Measurements from ENCODE around the gene KIF2A.

KIF2A gene

GRCh38 chr5:62281411-62281810 is 24.6 kb upstream of the KIF2A start:
- DNase-seq (ENCODE audit: low read depth): no peak
- TF ChIP-seq, protein P1, sequence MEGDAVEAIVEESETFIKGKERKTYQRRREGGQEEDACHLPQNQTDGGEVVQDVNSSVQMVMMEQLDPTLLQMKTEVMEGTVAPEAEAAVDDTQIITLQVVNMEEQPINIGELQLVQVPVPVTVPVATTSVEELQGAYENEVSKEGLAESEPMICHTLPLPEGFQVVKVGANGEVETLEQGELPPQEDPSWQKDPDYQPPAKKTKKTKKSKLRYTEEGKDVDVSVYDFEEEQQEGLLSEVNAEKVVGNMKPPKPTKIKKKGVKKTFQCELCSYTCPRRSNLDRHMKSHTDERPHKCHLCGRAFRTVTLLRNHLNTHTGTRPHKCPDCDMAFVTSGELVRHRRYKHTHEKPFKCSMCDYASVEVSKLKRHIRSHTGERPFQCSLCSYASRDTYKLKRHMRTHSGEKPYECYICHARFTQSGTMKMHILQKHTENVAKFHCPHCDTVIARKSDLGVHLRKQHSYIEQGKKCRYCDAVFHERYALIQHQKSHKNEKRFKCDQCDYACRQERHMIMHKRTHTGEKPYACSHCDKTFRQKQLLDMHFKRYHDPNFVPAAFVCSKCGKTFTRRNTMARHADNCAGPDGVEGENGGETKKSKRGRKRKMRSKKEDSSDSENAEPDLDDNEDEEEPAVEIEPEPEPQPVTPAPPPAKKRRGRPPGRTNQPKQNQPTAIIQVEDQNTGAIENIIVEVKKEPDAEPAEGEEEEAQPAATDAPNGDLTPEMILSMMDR (IDR thresholded peaks at IDR 0.05; ENCODE audit: low read depth, low read length, missing control alignments): no peak
- no peak overlapping the region for H3K4me3 ChIP-seq (ENCODE audit: low read depth, low read length)

GRCh38 chr5:62282064-62282463 is 23.9 kb upstream of the KIF2A start:
- H3K4me3 ChIP-seq (ENCODE audit: low read depth, low read length): no peak overlapping the region
- no peak for DNase-seq (ENCODE audit: low read depth)
- TF ChIP-seq, protein P1 (IDR thresholded peaks at IDR 0.05; ENCODE audit: low read depth, low read length, missing control alignments): no peak

DNA sequence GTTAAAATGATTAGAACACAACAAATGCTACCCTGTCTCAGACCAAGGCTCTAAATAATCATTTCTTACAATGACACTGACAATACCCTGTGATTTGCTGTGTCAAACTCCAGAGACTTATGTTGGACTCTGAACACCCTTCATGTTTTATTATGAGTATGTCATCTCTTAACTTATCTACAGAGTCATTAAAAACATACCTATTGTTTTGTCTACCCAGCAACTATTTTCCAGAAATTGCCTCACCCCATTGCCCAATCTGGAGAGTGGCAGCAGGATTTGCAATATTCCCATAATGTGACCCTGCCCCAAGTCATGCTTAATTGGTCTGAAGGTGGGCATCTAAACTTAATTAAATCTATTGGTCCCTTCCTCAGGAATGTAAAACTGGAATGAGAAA is 23.0 kb upstream of the KIF2A start:
- H3K4me3 ChIP-seq (ENCODE audit: low read depth, low read length): no peak overlapping the region
- DNase-seq (ENCODE audit: low read depth): no peak
- TF ChIP-seq, protein P1 (IDR thresholded peaks at IDR 0.05; ENCODE audit: low read depth, low read length, missing control alignments): no peak

DNA sequence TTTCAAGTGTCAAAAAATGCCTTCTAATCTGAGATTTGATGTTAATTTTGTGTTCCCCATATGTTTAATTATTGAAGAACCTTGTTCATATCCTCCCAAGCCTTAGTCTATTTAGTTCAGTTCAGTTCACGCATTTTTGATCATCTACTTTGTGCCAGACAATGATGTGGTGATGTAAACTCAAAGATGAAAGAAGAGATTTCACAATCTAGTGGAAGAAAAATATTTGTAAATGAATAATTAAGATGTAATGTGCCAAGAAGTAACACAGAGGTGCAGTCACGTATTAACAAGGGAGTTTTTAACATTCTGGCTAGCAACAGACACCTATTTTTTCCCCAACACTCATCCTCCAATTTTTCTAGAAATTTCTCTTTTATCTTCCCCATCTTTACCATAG is 22.1 kb upstream of the KIF2A start:
- no peak overlapping the region for H3K4me3 ChIP-seq (ENCODE audit: low read depth, low read length)
- no peak for DNase-seq (ENCODE audit: low read depth)
- TF ChIP-seq, protein P1 (IDR thresholded peaks at IDR 0.05; ENCODE audit: low read depth, low read length, missing control alignments): no peak

GRCh38 chr5:62284946-62285891 is 20.8 kb upstream of the KIF2A start:
- H3K4me3 ChIP-seq (ENCODE audit: low read depth, low read length): no peak overlapping the region
- TF ChIP-seq, protein P1 (IDR thresholded peaks at IDR 0.05; ENCODE audit: low read depth, low read length, missing control alignments): no peak
- no peak for DNase-seq (ENCODE audit: low read depth)

- no peak for DNase-seq (ENCODE audit: low read depth)
- no peak overlapping the region for H3K4me3 ChIP-seq (ENCODE audit: low read depth, low read length)
- TF ChIP-seq, protein P1 (IDR thresholded peaks at IDR 0.05; ENCODE audit: low read depth, low read length, missing control alignments): no peak
Measured at GRCh38 chr5:62286834-62287233, 19.2 kb upstream of the KIF2A start.

GRCh38 chr5:62287237-62287636 is 18.8 kb upstream of the KIF2A start:
- DNase-seq (ENCODE audit: low read depth): no peak
- TF ChIP-seq, protein P1 (IDR thresholded peaks at IDR 0.05; ENCODE audit: low read depth, low read length, missing control alignments): no peak
- no peak overlapping the region for H3K4me3 ChIP-seq (ENCODE audit: low read depth, low read length)
